Neural progenitor cell (in vitro differentiated cells): ENCODE results near the gene PDZD11.

ENCODE experiments used
- CTCF ChIP-seq: fragments of 200-600 bp; sonication (generic); IDR thresholded peaks from 2 replicates; pipeline ENCODE4 v1.5.1; 2017; ENCODE audit warnings: antibody characterized with exemption, mild to moderate bottlenecking
- EZH2 ChIP-seq: fragments of 200-600 bp; sonication (generic); IDR thresholded peaks from 2 replicates; pipeline ENCODE4 v1.6.1; 2017; ENCODE audit warnings: antibody characterized with exemption, mild to moderate bottlenecking, moderate library complexity
- EZH2phosphoT487 ChIP-seq: fragments of 200-600 bp; sonication (generic); IDR thresholded peaks from 2 replicates; pipeline ENCODE4 v1.6.1; 2017; ENCODE audit warnings: antibody characterized with exemption

GRCh38 chrX:70260104-70260503 is 29.6 kb downstream of the PDZD11 start, which contains the start of gene P2RY4:
- TF ChIP-seq CTCF, result no peak
- no peak for TF ChIP-seq EZH2phosphoT487
- no peak for TF ChIP-seq EZH2
